ENCODE results near the gene STAB2.

The STAB2 gene

GRCh38 chr12:103586791-103587370, at the start of gene STAB2:
TSS of gene STAB2 (plus strand) at chr12:103587273. CDS start at chr12:103587477, 204 bp downstream.
- DNase-seq = no peak
- no peak within 1 kb of the TSS for H3K27ac Mint-ChIP-seq
- no peak within 1 kb of the TSS for H3K4me3 Mint-ChIP-seq
- no peaks in the 10 kb centered on the region for H3K9me3 Mint-ChIP-seq
- H3K36me3 Mint-ChIP-seq (ENCODE audit: low read depth) = no peaks in the 10 kb centered on the region
- no peaks in the 10 kb centered on the region for H3K4me1 Mint-ChIP-seq
- peaks cover 39% of the 10 kb centered on the region for H3K27me3 Mint-ChIP-seq (ENCODE audit: low read depth, poor library complexity)
- TF ChIP-seq CTCF (IDR thresholded peaks at IDR 0.05) = no peak

DNA sequence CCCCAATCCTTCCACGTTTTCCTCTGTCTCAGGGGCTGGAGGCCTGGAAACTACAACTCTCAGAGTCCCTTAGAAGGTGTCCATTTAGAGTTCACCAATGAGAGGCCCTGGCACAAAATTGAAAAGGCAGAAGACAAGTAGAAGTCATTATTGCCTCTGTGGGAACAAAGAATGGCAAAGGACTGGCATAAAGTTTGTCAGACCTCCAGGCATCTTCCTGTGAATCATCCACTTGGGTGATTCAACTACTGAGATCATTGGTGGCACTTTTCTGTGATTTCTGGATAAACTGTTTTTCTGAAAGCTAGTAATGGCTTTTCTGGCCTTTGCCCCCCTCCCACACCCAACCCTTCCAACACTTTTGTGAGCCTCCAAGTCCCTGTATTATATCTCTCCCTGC, 48.7 kb upstream of the STAB2 start:
- no peaks in the 10 kb centered on the region for H3K9me3 Mint-ChIP-seq
- no peak for TF ChIP-seq CTCF (IDR thresholded peaks at IDR 0.05)
- no peak for DNase-seq
- no peaks in the 10 kb centered on the region for H3K36me3 Mint-ChIP-seq (ENCODE audit: low read depth)
- H3K27ac Mint-ChIP-seq = peak overlapping the region; percentile 38
- H3K4me3 Mint-ChIP-seq = no peak overlapping the region
- no peaks in the 10 kb centered on the region for H3K4me1 Mint-ChIP-seq
- H3K27me3 Mint-ChIP-seq (ENCODE audit: low read depth, poor library complexity) = no peaks in the 10 kb centered on the region

DNA sequence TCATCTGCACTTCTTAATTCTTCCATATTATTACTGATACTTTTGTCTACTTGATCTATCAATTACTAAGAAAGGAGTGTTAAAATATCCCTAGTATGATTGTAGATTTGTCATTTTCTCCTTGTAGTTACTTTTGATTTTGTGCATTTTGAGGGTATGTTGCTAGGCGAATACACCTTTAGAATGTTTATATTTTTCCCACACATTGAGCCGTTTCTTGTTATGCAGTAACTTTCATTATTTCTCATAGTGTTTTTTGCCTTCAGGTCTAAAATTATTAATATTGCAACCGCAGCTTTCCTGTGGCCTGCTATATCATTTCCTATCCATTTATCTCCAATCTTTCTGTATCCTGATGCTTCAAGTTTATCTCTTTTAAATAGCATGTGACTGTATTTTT, 46.8 kb upstream of the STAB2 start:
- DNase-seq = no peak
- no peak for TF ChIP-seq CTCF (IDR thresholded peaks at IDR 0.05)
- Mint-ChIP-seq H3K4me3 (no peak overlapping the region), H3K36me3 (ENCODE audit: low read depth) (no peaks in the 10 kb centered on the region), H3K4me1 (no peaks in the 10 kb centered on the region), H3K27ac (no peak overlapping the region), H3K27me3 (ENCODE audit: low read depth, poor library complexity) (peaks cover 9% of the 10 kb centered on the region), H3K9me3 (peaks cover 10% of the 10 kb centered on the region)

GRCh38 chr12:103542078-103542477, 45.0 kb upstream of the STAB2 start:
- no peak overlapping the region for H3K27ac Mint-ChIP-seq
- peaks cover 14% of the 10 kb centered on the region for H3K27me3 Mint-ChIP-seq (ENCODE audit: low read depth, poor library complexity)
- no peaks in the 10 kb centered on the region for H3K4me1 Mint-ChIP-seq
- TF ChIP-seq CTCF (IDR thresholded peaks at IDR 0.05) = no peak
- DNase-seq = no peak
- no peaks in the 10 kb centered on the region for H3K36me3 Mint-ChIP-seq (ENCODE audit: low read depth)
- H3K4me3 Mint-ChIP-seq = no peak overlapping the region
- peaks cover 10% of the 10 kb centered on the region for H3K9me3 Mint-ChIP-seq

GRCh38 chr12:103546959-103547358, 40.1 kb upstream of the STAB2 start:
- Mint-ChIP-seq H3K27me3 (ENCODE audit: low read depth, poor library complexity) (peaks cover 20% of the 10 kb centered on the region), H3K36me3 (ENCODE audit: low read depth) (no peaks in the 10 kb centered on the region), H3K9me3 (peaks cover 10% of the 10 kb centered on the region), H3K4me1 (peaks cover 7% of the 10 kb centered on the region), H3K4me3 (no peak overlapping the region), H3K27ac (no peak overlapping the region)
- DNase-seq = no peak
- no peak for TF ChIP-seq CTCF (IDR thresholded peaks at IDR 0.05)

- H3K27me3 Mint-ChIP-seq (ENCODE audit: low read depth, poor library complexity) = peaks cover 24% of the 10 kb centered on the region
- H3K4me3 Mint-ChIP-seq = no peak overlapping the region
- no peak overlapping the region for H3K27ac Mint-ChIP-seq
- TF ChIP-seq CTCF (IDR thresholded peaks at IDR 0.05) = no peak
- peaks cover 10% of the 10 kb centered on the region for H3K9me3 Mint-ChIP-seq
- no peaks in the 10 kb centered on the region for H3K36me3 Mint-ChIP-seq (ENCODE audit: low read depth)
- peaks cover 7% of the 10 kb centered on the region for H3K4me1 Mint-ChIP-seq
- no peak for DNase-seq
These were observed 39.7 kb upstream of the STAB2 start for GRCh38 chr12:103547376-103547775.
